NCI-H526 (cell line): ENCODE data around the gene SEL1L2.

ENCODE experiments used
- DNase-seq, 2 experiments: peaks; one replicate each; lab custom pipeline; 2025; lab: John Stamatoyannopoulos, UW

SEL1L2 gene

DNA sequence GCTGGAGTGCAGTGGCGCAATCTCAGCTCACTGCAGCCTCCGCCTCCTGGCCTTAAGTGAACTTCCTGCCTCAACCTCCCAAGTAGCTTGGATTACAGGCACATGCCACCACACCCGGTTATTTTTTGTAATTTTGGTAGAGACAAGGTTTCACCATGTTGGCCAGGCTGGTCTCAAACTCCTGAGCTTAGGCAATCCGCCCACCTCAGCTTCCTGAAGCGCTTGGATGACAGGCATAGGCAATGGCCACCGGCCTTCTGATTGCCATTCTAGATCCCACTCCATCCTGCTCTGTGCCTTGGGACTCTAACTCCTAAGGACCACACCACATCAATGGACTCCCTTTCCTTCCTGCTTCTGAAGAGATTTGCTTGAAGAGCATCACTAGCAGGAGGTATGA, 60.6 kb downstream of the SEL1L2 start:
- DNase-seq, result no peak

DNA sequence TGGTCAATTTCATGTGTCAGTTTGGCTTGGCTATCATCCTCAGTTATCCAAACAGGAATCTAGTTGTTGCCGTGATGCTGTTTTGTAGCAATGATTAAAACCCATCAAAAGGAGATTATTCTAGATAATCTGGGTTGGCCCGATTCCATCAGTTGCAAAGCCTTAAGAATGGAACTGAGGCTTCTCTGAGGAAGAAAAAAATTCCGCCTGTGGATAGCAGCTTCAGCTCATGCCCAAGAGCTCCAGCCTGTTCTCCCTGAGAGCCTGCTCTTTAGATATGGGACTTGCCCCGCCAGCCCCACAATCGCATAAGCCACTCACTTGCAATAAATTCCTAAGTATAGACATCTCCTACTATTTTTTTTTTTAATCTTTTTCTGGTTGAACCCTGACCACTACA, 61.5 kb downstream of the SEL1L2 start:
- DNase-seq, result no peak

DNA sequence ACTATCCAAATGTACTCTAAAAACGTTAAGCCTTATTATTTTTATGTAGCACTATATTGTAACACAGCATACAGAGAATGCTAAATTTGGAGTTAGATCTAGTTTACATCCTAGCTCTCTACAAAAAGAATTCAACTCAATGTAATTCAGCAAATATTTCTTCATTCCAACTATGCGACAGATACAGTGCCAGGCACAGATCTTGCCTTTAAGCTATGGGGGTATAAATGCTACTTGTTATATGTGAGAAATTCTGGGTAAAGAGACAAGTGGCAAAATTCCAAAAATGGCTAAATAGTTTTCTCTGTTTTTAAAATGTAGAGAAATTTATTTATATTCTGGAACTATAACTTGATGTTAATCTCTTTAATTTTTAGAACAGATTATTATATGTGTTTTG, 63.2 kb downstream of the SEL1L2 start:
- DNase-seq, result no peak

DNA sequence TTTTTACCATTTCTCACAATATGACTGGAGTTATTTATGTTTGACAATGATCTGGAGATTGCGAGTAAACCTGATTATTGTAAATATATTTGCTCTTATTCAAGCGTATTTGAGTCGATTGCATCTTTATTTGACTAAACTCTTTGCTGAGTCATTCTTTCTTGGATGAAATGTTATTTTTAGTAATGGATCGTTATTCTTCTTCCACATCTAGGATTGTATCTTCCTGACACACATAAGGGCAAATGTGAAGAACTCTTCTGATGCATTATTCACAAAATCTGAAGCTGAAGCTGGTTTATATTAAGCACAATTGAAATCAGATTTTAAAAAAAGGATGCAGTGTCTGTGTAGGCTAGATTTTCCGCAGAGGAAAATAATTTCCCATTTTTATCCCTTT, 68.2 kb downstream of the SEL1L2 start:
- no peak for DNase-seq

DNA sequence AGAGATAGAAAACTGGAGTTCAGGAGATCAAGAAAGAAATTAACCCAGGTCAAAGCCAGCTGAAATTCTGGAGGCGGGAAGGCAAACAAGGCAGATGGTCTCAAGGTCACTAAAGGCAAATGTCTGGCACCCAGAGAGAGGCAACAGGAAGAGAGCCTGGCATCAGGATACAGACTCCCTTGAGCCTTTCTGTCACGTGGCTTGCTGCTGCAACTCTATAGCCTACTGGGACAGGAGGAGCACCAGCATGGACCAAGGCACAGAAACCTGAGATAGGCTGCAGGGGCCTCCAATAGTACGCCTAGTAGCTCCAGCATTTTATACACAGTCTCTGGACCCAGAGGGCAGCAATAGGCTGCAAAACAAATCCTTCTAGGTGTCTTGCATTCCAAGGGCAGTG, 75.1 kb downstream of the SEL1L2 start:
- no peak for DNase-seq

DNA sequence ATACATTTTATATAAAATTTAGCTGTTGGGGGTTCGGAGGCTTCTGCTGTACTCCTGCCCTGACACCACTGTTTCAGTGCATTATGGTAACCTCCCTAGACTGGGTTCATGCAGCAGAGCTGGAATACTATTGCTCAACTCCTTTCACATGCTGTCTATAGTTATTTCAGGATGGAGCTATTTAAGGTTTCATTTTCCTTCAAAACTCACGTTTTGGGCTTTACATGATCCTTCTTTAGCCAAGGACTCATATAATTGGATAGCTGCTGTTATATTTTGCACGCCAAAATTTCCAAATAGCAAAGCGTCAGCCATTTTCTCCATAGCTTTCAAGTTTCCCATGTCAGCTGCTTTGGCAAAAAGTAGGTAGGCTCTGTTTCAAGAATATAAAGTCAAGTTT, 76.8 kb downstream of the SEL1L2 start:
- DNase-seq, result no peak

DNA sequence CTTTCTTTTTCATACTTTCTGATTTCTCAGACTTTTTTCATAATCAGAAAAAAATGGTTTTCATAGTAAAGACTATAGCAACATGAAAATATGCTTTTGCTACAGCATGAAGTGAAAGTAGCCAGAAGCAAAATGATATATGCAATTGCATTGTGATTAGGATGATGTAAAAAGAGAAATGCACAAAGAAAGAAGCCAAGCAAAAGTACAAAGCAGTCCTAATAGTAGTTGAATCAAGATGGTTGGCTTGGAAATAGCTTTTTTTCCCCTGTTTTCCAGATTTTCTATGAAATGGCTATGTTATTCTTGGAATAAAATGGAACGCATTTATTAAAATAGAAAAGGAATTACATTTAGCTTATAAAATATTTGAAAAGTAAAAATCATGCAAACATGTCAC, 77.3 kb downstream of the SEL1L2 start:
- DNase-seq, result no peak

DNA sequence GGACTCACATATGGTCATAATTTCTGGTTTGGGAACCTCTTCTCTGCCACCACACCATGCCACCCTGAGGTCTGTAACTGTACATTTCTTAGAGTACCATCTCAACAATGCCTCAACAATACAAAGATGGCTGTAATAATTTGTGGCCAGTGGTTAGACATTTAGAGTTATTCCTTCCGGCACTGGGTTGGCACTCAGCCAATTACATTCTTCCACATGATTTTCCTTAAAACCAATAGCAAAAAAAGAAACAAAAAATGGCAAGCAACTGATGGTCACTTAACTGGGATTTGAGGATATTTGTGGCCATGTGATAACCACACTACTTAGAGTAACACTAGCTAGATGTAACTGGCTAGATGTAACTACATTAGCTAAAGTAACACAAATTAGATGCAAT, 79.9 kb downstream of the SEL1L2 start:
- no peak for DNase-seq

DNA sequence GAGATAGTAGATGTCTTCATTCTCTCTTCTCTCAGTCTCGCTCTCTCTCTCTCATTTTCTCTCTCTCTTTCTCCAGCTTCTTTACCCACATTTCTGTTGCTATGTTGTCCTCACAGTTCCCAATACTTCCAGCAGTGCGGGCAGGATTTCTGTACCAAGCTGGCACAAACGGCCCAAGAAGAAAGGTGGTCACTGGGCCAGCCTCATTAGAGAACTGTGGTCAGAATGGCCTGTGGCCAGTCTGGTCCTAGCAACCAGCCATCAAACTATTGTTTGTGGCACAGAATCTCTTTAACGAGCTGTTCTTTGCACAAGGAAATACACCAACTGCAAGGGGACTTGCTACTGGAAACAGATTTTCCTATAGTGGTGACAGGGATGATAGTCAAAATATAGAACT, 81.3 kb downstream of the SEL1L2 start:
- no peak for DNase-seq

DNA sequence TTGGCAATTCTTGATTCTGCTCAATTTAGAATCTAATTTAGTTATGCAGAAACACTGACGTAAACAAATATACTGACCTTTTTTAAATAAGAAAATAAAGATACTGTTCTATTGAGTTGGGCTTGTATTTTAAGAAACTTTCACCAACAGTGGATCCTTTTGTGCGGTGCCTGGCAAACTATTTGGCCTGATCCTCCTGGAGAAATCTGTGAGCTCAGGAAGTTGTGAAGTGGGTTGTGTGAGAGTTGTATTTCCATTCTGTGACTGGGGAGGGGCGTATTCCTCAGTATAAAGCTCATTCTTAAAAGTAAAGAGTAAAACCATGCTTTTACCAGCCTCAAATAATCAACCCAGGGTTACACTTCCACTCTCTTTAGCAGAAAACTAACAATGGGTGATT, 85.6 kb downstream of the SEL1L2 start:
- no peak for DNase-seq

DNA sequence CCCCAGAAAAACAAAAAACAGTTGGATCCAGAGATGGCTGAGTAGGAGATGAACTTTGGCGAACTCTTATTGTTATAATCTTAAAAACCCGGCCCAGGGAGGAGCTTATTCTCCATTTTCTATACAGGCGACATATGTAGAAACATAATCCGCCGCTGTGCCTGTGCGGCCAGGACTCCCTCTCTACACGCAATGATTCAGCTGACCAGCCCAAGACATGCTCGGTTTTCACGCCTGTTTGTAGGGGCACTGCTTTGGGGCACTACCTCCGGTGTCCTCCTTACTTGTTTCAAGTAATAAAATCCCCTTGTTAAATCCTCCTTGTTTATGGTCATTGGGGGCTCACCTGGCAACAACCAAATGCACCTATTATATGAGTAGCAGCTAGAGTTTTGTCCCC, 89.9 kb downstream of the SEL1L2 start:
- no peak for DNase-seq

DNA sequence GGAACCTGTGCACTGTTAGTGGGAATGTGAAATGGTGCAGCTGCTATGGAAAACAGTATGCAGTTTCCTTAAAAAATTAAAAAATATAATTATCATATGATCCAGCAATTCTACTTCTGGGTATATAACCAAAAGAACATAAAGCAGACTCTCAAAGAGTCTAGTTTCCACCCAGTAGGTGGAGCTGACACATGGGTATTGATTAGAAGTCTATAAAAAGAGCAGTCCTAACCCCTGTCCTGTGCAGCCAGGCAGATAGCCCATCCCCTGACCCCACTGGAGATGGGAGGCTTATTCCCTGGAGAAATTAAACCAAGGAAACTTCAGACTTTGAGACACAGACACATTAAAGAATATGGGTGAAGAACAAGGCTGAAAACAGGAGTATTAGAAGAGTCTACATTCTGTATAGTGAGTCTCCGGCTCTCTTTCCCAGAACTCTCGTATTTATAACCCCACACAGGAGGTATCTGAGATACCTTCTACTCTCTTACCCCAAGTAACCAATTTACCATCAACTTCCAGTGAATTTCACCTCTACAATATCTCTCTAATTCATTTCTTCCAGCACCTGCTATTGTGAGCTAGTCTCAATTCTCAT, 92.3 kb downstream of the SEL1L2 start:
- peak in 1 of 2 experiments; percentile 18 for DNase-seq

DNA sequence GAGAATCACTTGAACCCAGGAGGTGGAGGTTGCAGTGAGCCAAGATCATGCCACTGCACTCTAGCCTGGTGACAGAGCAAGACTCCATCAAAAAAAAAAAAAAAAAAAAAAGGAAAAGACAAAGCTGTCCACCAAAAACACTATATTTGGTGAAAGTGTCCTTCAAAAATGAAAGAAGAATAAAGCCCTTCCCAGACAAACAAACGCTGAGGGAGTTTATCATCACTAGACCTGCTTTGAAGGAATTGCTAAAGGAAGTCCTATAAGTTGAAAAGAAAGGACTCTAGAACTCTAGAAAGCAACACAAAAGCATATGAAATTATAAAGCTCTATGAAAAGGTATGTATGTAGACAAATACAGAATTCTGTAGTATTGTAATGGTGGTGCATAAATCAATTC, 98.8 kb downstream of the SEL1L2 start:
- DNase-seq, result no peak

DNA sequence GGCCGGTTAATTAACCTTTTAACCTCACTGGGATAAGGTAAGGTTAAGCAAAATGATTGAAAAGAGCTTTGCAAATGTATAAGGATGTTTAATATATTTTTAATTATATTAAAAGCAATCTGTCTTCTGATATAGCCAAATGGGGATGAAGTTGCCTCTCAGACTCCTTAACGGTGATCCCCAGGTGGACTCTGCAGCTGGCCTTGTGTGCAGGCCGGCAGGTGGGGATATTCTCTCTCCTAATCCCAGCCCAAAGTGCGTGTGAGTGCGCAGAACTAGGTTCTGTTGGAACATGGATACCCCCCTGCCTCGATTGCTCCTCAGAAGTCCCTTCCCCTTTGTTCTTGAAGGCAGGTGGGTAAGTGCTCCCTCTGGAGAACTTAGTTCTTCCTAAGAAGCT, 105.6 kb downstream of the SEL1L2 start:
- DNase-seq, result no peak

DNA sequence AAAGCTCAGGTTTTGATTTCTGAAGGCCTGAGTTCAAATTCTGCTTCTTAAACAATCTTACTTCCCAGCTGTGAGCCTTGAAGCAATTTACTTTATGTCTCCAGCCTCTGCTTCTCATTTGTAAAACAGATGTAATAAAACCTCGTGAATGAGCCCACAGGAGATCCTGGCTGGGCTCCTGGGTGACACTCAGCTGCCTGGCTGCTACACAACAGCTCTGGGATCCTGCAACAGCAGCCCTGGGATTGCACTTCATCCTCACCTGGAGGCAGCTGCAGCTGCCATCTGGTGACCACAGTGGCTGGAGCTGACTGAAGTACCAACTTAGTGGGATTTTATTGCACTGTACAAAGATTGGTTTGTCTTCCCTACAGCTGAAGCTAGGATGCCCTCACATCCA, 107.0 kb downstream of the SEL1L2 start:
- no peak for DNase-seq

DNA sequence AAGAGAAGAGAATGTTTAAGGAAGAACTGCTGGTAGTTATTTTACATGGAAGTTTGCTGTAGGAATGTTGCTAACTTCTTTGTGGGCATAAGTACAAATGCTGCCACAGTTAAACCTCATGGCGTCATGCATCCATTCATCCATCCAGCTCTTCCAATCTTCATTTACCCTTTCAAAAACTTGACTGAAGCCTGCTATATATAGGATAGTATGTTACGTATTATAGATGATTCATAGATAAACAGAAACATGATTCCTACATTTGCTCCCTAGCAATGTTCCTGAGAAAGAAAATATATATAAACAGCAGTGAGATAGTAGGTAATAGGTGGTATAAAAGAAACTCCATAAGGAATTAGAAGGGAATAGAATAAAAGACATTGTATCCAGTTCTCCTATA, 111.8 kb downstream of the SEL1L2 start:
- DNase-seq, result no peak

DNA sequence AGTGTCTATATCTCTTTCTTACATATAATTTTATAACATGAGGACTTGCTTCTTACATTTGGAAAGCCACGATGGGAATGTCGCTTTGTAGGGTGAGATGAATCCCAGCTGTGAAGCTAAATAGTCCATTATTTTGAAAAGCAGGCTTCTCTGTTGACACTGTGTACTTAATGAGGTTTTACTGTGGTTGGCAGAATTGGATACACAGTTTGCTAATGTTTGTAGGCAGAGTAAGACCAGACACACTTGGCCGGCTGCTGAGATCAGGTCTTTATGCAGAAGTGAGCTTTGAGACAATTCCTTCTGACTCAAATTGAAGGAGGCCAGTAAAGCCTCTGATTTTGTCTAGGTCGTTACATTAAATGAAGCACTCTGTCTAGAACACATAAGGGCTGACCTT, 112.6 kb downstream of the SEL1L2 start:
- DNase-seq, result no peak

DNA sequence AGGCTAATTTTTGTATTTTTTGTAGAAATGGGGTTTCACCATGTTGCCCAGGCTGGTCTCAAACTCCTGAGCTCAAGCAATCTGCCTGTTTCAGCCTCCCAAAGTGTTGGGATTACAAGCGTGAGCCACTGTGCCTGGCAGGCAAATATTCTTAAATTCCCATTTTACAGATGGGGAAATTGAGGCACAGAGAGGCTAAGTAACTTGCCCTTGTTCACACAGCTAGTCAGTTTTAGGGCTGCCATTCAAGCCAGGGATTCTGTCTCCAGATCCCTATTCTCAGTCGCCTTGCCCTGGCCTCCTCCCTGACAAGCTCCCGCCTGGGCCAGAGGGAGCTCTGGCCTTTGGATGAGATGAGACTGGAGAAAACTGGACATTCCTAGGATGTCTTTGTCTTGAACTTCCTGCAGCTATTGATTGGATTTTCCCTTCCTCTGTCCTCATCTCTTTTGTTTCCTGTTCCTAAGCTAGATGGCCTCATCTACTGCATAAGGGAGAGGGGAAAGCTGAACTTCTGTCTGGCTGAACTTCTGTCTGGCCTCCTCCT, 115.1 kb downstream of the SEL1L2 start:
- DNase-seq, result no peak

DNA sequence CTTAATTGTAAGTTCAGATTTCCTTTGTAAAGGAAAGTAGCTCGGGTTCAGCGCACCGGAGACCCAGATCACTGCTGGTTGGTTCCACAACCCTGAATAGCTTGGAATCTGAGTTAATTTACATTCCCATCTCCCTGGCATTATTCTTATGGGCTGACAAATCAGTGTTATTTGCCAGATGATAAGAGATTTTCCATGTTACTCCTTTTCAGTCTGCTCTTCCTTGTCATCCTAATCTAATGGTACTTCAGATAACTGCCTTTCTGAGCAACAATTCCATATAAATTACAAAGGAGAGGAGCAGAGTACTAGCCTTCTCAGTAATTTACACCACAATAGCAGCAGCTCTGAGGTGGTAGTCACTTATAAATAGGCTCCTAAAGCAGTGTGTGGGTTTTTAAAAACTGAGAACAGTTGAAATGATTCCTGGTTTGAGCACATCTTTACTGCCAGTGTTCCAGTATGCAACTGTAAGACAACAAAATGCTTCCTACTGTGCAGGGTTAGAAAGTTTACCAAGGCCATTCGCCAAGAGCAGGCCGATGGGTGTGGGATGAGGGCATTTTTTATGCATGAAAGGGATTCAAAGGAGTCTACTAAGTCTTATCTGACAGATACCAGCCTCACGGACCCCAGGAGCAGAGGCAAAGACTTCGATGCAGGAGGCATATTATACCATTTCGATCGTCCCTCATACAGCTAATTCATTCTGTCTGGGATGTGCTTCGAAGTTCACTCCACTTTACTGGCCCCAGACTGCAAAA, 115.8 kb downstream of the SEL1L2 start:
- peak in 1 of 2 experiments; percentile 19 for DNase-seq

DNA sequence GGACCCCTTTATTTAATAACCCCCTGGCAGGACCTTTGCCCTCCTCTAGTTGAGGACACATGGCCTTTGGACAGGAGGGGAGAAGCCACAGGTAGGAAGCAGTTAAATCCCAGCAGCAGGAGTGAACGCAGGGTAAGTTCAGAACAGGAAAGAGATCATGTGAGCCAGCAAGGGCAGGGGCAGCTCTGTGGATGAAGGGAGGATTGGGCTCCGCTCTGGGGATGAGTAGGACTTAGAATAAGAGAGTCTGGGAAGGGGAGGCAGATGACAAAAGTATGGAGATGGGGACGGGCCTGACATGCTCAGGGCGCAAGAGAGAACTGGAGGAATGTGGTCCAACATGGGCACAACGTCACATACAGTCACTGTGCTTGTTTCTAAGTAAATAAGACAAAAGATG, 116.6 kb downstream of the SEL1L2 start:
- no peak for DNase-seq

DNA sequence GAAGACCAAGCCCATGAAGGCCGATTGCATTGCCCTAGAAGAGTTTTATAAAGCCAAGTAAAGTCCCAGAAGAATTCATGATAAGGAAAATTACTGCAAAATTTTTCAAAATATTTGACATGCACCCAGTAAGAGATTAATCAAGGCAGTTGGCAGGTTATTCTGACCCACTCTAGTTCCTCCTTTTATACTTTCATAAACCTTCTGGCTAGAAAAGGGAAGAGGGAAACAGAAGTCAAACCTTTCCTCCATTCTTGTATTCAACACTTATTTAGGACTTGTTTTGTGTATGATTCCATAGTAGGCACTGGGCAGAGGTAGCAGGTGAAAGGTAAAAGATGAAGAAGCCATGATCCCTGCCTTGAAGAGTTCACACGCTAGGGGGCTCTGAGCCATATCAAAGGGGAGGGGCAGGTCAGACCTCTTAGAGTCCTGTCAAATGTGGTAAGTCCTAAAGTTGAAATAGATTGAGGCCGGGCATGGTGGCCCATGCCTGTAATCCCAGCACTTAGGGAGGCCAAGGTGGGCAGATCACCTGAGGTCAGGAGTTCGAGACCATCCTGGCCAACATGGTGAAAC, 120.2 kb downstream of the SEL1L2 start:
- no peak for DNase-seq

DNA sequence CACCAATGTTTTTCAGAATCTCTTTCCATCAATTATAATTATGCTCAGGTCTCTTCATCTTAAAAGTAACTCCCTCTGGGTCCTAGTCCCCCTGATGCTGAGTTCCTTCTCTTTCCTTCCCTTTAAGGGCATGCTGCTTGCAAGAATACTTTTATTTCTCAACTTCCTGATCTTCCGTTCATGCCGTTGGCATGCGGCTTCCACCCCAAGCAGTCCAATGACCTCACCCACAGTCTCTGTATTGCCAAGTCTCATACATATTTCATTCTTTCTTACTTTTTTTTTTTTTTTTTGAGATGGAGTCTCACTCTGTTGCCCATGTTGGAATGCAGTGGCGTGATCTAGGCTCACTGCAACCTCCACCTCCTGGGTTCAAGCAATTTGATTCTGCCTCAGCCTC, 122.1 kb downstream of the SEL1L2 start:
- DNase-seq, result no peak

DNA sequence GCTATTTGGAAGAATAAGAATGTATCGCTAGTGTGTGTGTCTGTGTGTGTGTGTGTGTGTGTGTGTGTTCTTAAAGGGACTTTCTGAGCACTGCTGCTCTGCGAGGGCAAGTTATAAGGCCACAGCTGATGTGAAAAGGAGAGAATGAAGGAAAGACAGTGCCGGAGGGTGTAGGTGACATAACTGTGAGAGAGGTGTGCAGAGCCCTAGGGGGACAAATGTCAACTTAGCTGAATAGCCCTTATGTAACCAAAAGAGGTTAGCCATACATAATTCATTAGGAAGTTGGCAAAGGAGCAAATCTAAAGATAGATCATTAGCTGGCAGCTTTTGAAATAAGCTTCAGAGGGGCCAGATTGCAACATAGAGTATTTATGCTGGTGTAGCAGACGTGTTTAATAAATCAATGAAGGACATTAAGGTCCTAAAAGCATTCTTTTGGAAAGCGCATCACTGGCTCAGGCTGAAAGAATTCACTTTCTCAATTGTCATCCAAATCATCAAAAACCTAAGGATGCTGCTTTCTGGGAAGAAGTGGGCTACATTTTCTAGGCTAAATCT, 124.5 kb downstream of the SEL1L2 start:
- DNase-seq, result no peak
